ENCODE data around the gene CD300LG. TPM values are rescaled to one million over a fixed set of nuclear protein-coding genes. Genes with fewer than 3 reads are reported as not detected.

Gene CD300LG
- total RNA-seq, 1 experiment from 2014 or later = not detected

DNA sequence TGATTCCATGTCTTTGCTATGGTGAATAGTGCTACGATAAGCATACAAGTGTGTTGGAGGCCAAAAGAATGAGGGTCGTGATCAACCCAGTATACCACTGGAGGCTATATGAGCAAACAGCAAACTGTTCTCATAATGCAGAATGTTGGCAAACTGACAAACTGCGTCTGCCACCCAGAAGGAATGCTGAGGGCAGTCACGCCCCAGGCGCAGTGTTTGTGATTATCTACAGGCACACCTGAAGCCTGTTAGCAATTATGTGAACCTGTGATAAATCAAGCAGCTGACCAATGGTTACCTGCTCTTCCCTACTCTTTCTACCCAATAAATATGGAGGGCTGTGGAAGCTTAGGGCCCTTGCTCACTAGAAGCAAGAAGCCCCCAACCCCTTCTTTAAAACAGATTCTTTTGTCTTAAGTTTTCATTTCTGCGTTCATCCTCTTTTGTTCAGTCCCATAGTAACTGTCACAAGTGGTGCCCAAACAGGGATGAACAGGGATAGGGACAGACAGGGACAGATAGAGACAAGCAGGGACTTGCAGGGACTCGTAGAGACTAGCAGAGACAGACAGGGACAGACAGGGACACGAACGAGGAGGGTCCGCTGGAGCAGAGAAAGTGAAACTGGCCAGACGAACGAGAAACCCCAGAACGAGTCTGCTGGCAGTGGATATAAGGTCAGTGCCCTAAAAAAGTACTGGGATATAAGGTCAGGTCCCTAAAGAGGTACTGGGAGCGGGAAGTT, 25.1 kb downstream of the CD300LG start:
- no peak overlapping the region for H3K4me2 ChIP-seq (ENCODE audit: low read length)

DNA sequence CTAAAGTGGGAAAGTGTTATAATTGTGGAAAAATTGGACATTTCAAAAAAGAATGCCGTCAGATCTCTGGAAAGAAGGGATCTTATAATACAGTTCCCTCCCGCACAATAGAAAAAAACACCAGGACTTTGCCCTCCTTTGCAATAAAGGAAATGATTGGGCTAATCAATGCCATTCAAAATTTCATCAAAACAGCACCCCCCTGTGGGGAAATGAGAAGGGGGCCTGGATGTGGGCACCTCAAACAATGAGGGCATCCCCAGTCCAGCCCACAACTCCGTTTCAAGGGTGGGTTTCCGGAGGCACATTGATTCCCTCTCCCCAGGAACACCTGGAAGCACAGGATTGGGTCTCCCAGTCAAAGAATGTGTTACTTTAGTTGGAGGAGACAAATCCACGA, 26.1 kb downstream of the CD300LG start:
- Histone ChIP-seq H3K9me3 (ENCODE audit: control insufficient read depth in 1 of 2, insufficient read depth in 1 of 2, low read depth in 1 of 2, low read length in 2 of 2) (no peaks in the 10 kb centered on the region), H4K20me1 (ENCODE audit: insufficient read depth) (no peaks in the 10 kb centered on the region), H3K27me3 (ENCODE audit: insufficient read depth, low read length) (no peaks in the 10 kb centered on the region), H3K36me3 (ENCODE audit: control insufficient read depth in 1 of 2, insufficient read depth in 2 of 2, low read length in 2 of 2) (no peaks in the 10 kb centered on the region), H3K79me2 (ENCODE audit: insufficient read depth, low read length) (no peaks in the 10 kb centered on the region), H3K27ac (ENCODE audit: low read depth, low read length) (no peak overlapping the region), H3K4me2 (ENCODE audit: low read length) (no peak overlapping the region), H3K4me1 (ENCODE audit: control insufficient read depth in 1 of 2, insufficient read depth in 2 of 2, low read length in 2 of 2) (no peaks in the 10 kb centered on the region), H3K4me3 (replicated peaks in 1 of 2; ENCODE audit: low read depth in 1 of 2, low read length in 2 of 2) (no peak overlapping the region), H2AFZ (ENCODE audit: low read depth, low read length, poor library complexity, severe bottlenecking) (no peak overlapping the region), H3K9me2 (ENCODE audit: insufficient read depth) (no peaks in the 10 kb centered on the region), H3K9ac (ENCODE audit: low read length) (no peak overlapping the region)
- intact Hi-C loops (cut with micrococcal nuclease) = no loop called here
- no TSS peak for BruUV-seq (replicated peaks)
- ATAC-seq (no peak), DNase-seq (ENCODE audit: low read depth, low spot score) (no peak)
- TF ChIP-seq, protein P1, sequence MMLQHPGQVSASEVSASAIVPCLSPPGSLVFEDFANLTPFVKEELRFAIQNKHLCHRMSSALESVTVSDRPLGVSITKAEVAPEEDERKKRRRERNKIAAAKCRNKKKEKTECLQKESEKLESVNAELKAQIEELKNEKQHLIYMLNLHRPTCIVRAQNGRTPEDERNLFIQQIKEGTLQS (IDR thresholded peaks at IDR 0.05) = no peak
- TF ChIP-seq, protein P2, sequence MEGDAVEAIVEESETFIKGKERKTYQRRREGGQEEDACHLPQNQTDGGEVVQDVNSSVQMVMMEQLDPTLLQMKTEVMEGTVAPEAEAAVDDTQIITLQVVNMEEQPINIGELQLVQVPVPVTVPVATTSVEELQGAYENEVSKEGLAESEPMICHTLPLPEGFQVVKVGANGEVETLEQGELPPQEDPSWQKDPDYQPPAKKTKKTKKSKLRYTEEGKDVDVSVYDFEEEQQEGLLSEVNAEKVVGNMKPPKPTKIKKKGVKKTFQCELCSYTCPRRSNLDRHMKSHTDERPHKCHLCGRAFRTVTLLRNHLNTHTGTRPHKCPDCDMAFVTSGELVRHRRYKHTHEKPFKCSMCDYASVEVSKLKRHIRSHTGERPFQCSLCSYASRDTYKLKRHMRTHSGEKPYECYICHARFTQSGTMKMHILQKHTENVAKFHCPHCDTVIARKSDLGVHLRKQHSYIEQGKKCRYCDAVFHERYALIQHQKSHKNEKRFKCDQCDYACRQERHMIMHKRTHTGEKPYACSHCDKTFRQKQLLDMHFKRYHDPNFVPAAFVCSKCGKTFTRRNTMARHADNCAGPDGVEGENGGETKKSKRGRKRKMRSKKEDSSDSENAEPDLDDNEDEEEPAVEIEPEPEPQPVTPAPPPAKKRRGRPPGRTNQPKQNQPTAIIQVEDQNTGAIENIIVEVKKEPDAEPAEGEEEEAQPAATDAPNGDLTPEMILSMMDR (IDR thresholded peaks at IDR 0.05 in 2 of 3, conservative IDR thresholded peaks at IDR 0.05 in 1 of 3; ENCODE audit: borderline replicate concordance in 1 of 3, insufficient read depth in 1 of 3, low read depth in 2 of 3, low read length in 2 of 3) = peak in 2 of 3 experiments; percentile 23 to 24; a peak in 1 of 6 replicates
- TF ChIP-seq POLR2AphosphoS5 (IDR thresholded peaks at IDR 0.05; ENCODE audit: low read depth, low read length) (no peak), POLR2A (IDR thresholded peaks at IDR 0.05; ENCODE audit: borderline replicate concordance, extremely low read depth, insufficient read depth, insufficient read length) (no peak)
- RAD21 ChIA-PET (ENCODE audit: low non-redundant PET in 1 of 2, low total read pairs in 2 of 2, uncharacterized antibody in 2 of 2, unreplicated experiment in 2 of 2) = no interaction called here
- POLR2A ChIA-PET = no interaction called here
- CTCF ChIA-PET = no interaction called here

More for the DNA sequence above, 25.1 kb downstream of the CD300LG start:
- H4K20me1 ChIP-seq (ENCODE audit: insufficient read depth) = no peaks in the 10 kb centered on the region
- ChIA-PET CTCF (no interaction called here), POLR2A (no interaction called here), RAD21 (ENCODE audit: low non-redundant PET in 1 of 2, low total read pairs in 2 of 2, uncharacterized antibody in 2 of 2, unreplicated experiment in 2 of 2) (no interaction called here)
- no peaks in the 10 kb centered on the region for H3K9me2 ChIP-seq (ENCODE audit: insufficient read depth)
- no TSS peak for BruUV-seq (replicated peaks)
- H2AFZ ChIP-seq (ENCODE audit: low read depth, low read length, poor library complexity, severe bottlenecking) = no peak overlapping the region
- no peaks in the 10 kb centered on the region for H3K36me3 ChIP-seq (ENCODE audit: control insufficient read depth in 1 of 2, insufficient read depth in 2 of 2, low read length in 2 of 2)
- no peak overlapping the region for H3K9ac ChIP-seq (ENCODE audit: low read length)
- no peak for ATAC-seq
- no peak for DNase-seq (ENCODE audit: low read depth, low spot score)
- intact Hi-C loops (cut with micrococcal nuclease) = no loop called here
- no peaks in the 10 kb centered on the region for H3K27me3 ChIP-seq (ENCODE audit: insufficient read depth, low read length)
- no peaks in the 10 kb centered on the region for H3K4me1 ChIP-seq (ENCODE audit: control insufficient read depth in 1 of 2, insufficient read depth in 2 of 2, low read length in 2 of 2)
- H3K27ac ChIP-seq (ENCODE audit: low read depth, low read length) = no peak overlapping the region
- TF ChIP-seq POLR2A (IDR thresholded peaks at IDR 0.05; ENCODE audit: borderline replicate concordance, extremely low read depth, insufficient read depth, insufficient read length) = no peak
- H3K79me2 ChIP-seq (ENCODE audit: insufficient read depth, low read length) = no peaks in the 10 kb centered on the region
- no peaks in the 10 kb centered on the region for H3K9me3 ChIP-seq (ENCODE audit: control insufficient read depth in 1 of 2, insufficient read depth in 1 of 2, low read depth in 1 of 2, low read length in 2 of 2)
- H3K4me3 ChIP-seq (replicated peaks in 1 of 2; ENCODE audit: low read depth in 1 of 2, low read length in 2 of 2) = no peak overlapping the region
